Effector memory CD4-positive, alpha-beta T cell (primary cell): Measurements from ENCODE around the gene SLC5A11.

Source experiments
- DNase-seq, 3 donors: peaks; one replicate each; pipeline ENCODE4 v3.0.0-alpha.2; 2020
- H3K27ac ChIP-seq: 2 replicates; pipeline ENCODE4 v1.7.0; 2013; ENCODE audit warnings: mild to moderate bottlenecking, low read length, moderate library complexity; ENCODE audit not compliant: insufficient read depth, poor library complexity, severe bottlenecking
- H3K27me3 ChIP-seq: replicated peaks from 2 replicates; pipeline ENCODE4 v1.7.0; 2013; ENCODE audit warnings: mild to moderate bottlenecking, low read length; ENCODE audit not compliant: insufficient read depth, control insufficient read depth, poor library complexity, severe bottlenecking
- H3K36me3 ChIP-seq: 2 replicates; pipeline ENCODE4 v1.7.0; 2013; ENCODE audit warnings: mild to moderate bottlenecking, low read length, moderate library complexity; ENCODE audit not compliant: control insufficient read depth, insufficient read depth
- H3K4me1 ChIP-seq: 2 replicates; pipeline ENCODE4 v1.7.0; 2013; ENCODE audit warnings: low read length, mild to moderate bottlenecking; ENCODE audit not compliant: control insufficient read depth, insufficient read depth, poor library complexity, severe bottlenecking
- H3K4me3 ChIP-seq: 2 replicates; pipeline ENCODE4 v1.7.0; 2013; ENCODE audit warnings: low read length, low read depth, mild to moderate bottlenecking; ENCODE audit not compliant: insufficient read depth, poor library complexity, severe bottlenecking
- H3K9me3 ChIP-seq: 2 replicates; pipeline ENCODE4 v1.7.0; 2013; ENCODE audit warnings: mild to moderate bottlenecking, low read length, moderate library complexity; ENCODE audit not compliant: control insufficient read depth

The SLC5A11 gene

DNA sequence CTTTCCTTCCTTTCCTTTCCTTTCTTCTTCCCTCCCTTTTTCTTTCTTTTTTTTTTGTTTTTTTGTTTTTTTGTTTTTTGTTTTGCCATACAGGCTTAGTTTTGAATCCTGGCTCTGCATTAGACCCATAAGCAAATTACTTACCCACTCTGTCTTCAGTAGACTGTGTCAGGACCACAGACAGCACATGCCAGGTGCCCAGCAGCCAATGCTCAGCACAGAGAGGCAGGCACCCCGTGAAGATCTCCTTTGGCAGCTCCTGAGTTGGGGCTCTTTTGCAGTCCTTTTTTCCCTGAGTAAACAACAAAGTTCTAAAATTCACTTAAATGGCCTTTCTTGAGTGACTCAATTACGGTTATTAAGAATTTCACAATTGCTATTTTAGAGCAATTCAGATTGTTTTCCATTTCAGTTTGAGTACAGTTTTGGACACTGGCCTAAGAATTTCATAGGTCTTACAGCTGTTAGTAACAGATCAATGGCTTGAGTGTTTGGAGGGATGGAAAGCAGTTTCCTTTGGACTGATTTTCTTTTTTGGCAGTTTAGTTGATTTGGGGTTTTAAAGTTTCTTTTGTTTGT, 26.2 kb upstream of the SLC5A11 start:
- H3K9me3 ChIP-seq = no peaks in the 10 kb centered on the region
- no peak overlapping the region for H3K27ac ChIP-seq
- H3K36me3 ChIP-seq = peaks cover 92% of the 10 kb centered on the region
- DNase-seq = no peak
- no peaks in the 10 kb centered on the region for H3K27me3 ChIP-seq
- no peaks in the 10 kb centered on the region for H3K4me1 ChIP-seq
- H3K4me3 ChIP-seq = no peak overlapping the region

DNA sequence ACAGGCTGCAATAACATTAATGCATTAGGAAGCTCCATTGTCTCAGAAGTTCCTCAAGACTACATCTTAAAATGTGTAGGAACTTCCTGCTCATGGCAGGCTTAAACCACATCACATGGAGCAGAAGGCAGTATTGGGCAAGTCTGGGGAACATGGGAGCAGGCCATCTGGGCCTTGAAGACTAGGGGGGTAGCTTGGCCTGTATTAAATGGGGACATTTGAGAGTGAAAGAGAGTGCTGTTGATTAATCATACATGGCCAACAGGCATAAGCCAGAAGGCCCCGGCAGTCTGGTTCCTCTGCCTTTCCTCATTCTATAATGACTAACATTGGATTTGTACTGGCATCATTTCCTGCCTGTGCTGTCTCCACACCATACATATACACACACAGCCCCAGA, 25.2 kb upstream of the SLC5A11 start:
- no peak overlapping the region for H3K4me3 ChIP-seq
- no peaks in the 10 kb centered on the region for H3K9me3 ChIP-seq
- no peaks in the 10 kb centered on the region for H3K27me3 ChIP-seq
- H3K36me3 ChIP-seq = peaks cover 84% of the 10 kb centered on the region
- DNase-seq = no peak
- H3K4me1 ChIP-seq = no peaks in the 10 kb centered on the region
- H3K27ac ChIP-seq = no peak overlapping the region

DNA sequence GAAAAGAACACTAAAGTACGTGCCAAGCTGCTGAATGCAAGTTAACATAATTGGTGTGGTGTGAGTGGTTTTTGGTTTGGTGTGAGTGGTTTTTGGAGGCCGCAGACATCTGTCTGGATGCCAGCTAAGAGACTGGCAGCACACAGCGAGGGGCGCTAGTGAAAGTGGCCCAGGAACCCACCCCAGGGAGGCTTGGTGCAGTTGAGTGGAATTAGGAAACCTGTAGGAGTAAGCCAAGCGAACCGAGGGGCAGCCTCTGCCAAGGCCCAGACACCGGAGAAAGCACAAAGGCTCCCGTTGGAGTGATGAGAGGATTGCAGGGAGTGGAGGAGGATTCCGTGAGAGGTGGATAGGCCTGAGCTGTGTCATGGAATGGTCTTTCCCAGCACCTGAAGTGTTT, 24.6 kb upstream of the SLC5A11 start:
- DNase-seq = no peak
- H3K36me3 ChIP-seq = peaks cover 84% of the 10 kb centered on the region
- no peak overlapping the region for H3K27ac ChIP-seq
- no peak overlapping the region for H3K4me3 ChIP-seq
- no peaks in the 10 kb centered on the region for H3K27me3 ChIP-seq
- no peaks in the 10 kb centered on the region for H3K9me3 ChIP-seq
- no peaks in the 10 kb centered on the region for H3K4me1 ChIP-seq

DNA sequence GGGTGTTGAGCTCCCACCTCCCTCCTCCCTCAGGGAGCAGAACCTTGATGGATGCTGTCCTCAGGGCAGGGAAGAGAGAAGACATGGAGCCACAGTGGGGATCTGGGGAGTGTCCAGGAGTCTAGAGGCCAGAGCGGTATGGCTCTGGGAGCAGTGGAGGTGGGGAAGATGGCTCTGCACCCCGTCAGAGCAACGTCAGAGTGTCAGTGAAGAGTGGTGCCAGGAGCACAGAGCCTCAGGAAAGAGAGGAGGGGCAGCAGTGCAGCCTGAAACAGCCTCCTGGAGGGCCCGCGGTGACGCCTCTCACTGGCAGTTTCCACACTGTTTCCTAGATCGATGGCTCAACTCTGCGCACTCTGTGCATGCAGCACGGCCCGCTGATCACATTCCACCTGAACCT, 23.2 kb upstream of the SLC5A11 start:
- Histone ChIP-seq H3K4me1 (no peaks in the 10 kb centered on the region), H3K27ac (no peak overlapping the region), H3K27me3 (no peaks in the 10 kb centered on the region), H3K4me3 (no peak overlapping the region), H3K9me3 (no peaks in the 10 kb centered on the region), H3K36me3 (peaks cover 85% of the 10 kb centered on the region)
- DNase-seq = no peak

DNA sequence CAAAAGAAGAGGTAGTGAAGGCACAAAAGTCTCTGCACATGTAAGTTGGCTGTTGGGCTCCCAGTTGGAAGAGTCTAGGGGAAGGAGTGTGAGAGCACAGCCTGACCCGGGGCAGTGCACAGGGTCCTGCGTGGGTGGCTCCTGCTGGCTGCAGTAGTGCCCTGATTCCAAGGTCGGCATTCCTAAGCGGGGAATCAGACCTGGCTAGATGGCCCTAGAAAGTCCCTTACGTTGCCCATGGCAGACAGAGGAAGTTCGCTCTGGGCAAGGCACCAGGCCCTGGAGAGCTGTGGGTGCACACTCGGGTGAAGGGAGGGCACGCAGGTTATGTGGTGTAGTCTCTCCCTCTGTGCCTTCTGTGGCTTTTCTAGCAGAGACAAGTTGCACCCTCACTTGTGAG, 22.8 kb upstream of the SLC5A11 start:
- H3K9me3 ChIP-seq = no peaks in the 10 kb centered on the region
- no peaks in the 10 kb centered on the region for H3K27me3 ChIP-seq
- H3K4me3 ChIP-seq = no peak overlapping the region
- no peak overlapping the region for H3K27ac ChIP-seq
- no peaks in the 10 kb centered on the region for H3K4me1 ChIP-seq
- H3K36me3 ChIP-seq = peaks cover 80% of the 10 kb centered on the region
- DNase-seq = no peak

DNA sequence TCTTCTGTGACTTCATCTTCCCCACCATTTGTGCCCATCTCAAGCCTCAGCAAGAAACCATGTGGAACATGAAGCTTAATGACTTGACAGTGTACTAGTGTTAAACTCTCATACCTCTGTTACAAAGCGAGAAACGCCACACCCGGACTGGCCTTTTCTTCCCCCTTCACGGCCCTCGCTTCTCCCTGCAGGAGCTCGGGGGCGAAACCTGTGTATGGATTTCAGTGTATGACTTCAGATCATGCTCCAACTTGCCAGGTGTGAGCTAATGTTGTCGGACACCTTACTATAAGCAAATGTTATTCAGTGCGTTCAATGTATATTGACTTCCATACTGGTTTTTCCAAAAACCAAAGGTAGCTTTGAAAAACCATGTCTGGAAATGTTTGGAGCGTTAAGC, 20.1 kb upstream of the SLC5A11 start:
- no peak for DNase-seq
- H3K36me3 ChIP-seq = peaks cover 53% of the 10 kb centered on the region
- H3K9me3 ChIP-seq = no peaks in the 10 kb centered on the region
- H3K4me3 ChIP-seq = no peak overlapping the region
- H3K4me1 ChIP-seq = no peaks in the 10 kb centered on the region
- no peaks in the 10 kb centered on the region for H3K27me3 ChIP-seq
- H3K27ac ChIP-seq = no peak overlapping the region

DNA sequence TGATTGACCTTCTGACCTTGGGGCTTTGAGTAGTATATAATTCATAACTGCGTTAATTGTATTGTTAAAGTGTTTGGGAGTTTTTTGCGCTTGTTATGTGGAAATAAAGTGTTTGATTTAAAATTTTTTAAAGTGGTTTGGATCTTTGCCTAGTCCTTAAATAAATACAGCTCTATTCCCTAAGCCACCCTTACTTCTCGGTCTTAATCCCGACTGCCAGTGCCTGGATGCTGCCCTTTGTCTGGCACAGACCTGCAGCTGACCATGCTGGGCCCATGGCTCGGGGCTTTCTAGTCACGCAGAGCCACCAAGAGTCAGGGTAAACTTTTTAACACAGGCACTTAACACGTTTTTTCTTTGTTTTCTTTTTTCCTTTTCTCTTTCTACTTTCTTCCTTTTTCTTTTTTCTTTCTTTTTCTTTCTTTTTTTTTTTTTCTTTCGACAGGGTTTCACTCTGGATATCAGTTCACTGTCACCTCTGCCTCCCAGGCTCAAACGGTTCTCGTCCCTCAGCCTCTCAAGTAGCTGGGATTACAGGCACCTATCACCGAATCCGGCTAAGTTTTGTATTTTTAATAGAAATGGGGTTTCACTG, 19.6 kb upstream of the SLC5A11 start:
- Histone ChIP-seq H3K27ac (no peak overlapping the region), H3K4me3 (no peak overlapping the region), H3K36me3 (peaks cover 48% of the 10 kb centered on the region), H3K9me3 (no peaks in the 10 kb centered on the region), H3K4me1 (no peaks in the 10 kb centered on the region), H3K27me3 (no peaks in the 10 kb centered on the region)
- DNase-seq = no peak

DNA sequence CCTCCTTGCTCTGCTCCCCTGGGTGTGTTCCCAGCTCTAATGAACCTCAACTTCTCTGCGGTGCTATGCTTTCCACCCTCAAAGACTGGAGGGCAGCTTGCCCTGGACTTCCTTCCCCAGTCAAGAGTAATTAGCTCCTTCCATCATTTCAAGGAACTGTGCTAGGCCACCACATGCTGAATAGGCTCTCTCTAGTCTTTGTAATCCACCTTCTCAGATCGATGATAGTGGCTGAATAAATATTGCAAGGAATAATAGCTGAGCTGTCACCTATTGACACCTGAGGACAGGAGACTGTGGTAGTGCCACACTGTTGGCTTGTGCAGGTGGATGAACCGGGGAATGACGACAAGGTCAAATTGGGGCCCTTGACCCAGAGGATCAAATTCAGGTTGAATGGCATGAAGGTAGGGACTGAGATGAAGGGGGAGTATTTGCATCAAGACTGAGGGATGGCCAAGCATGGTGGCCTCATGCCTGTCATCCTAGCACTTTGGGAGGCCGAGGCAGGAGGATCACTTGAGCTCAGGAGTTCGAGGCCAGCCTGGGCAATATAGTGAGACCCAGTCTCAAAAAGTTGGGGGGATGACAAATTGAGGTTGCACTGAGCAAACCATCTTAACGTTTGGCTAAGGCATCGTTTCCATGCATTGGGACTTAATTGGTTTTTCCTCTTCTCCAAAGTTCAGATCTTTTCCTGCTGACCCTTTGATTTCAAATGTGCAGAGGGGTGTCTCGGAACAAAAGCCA, 18.8 kb upstream of the SLC5A11 start:
- no peaks in the 10 kb centered on the region for H3K9me3 ChIP-seq
- peaks cover 40% of the 10 kb centered on the region for H3K36me3 ChIP-seq
- no peaks in the 10 kb centered on the region for H3K4me1 ChIP-seq
- no peak overlapping the region for H3K4me3 ChIP-seq
- no peak for DNase-seq
- H3K27me3 ChIP-seq = no peaks in the 10 kb centered on the region
- H3K27ac ChIP-seq = no peak overlapping the region

DNA sequence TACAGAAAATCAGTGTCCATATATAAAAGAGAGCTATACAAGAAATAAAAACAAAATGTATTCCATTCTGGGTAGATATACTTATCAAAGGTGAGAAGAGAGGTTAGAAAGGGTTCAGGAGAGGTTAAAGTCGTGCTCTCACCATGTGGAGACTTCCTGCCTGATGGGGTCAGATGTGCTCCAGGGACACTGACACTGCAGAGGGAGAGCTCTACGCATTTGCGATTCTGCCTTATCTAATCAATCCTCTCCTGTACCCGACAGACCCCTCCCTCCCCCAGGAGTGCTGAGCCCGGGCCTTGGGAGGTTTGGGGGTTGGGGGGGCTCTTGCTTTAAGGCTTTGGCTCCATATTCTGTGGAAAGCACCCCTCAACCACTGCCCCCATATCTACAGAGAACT, 16.6 kb upstream of the SLC5A11 start:
- H3K9me3 ChIP-seq = no peaks in the 10 kb centered on the region
- H3K4me1 ChIP-seq = no peaks in the 10 kb centered on the region
- no peak overlapping the region for H3K27ac ChIP-seq
- peaks cover 22% of the 10 kb centered on the region for H3K36me3 ChIP-seq
- H3K4me3 ChIP-seq = no peak overlapping the region
- H3K27me3 ChIP-seq = no peaks in the 10 kb centered on the region
- DNase-seq = no peak

DNA sequence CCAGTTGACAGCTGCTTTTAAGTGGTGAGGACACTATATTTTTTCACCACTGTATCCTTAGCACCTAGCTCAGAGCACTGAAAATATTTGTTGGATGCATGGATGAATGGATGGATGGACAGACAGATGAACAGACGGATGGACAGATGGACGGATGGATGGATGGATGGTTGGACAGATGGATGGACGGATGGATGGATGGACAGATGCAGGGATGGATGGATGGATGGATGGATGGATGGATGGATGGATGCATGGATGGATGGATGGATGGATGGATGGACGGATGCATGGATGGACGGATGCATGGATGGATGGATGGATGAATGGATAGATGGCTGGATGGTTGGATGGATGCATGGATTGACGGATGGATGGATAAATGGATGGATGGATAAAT, 12.4 kb upstream of the SLC5A11 start:
- no peaks in the 10 kb centered on the region for H3K9me3 ChIP-seq
- no peaks in the 10 kb centered on the region for H3K4me1 ChIP-seq
- no peak for DNase-seq
- no peak overlapping the region for H3K4me3 ChIP-seq
- H3K36me3 ChIP-seq = no peaks in the 10 kb centered on the region
- H3K27me3 ChIP-seq = no peaks in the 10 kb centered on the region
- no peak overlapping the region for H3K27ac ChIP-seq
